HG02884 (cell line): ENCODE measurements around the gene GAK.

Source experiments
- ATAC-seq: cut with Tn5 transposase; IDR thresholded peaks from one replicate; pipeline ENCODE4 v1.9.1; 2021; ENCODE audit warnings: mild to moderate bottlenecking, moderate library complexity; ENCODE audit not compliant: unreplicated experiment

Gene GAK

GRCh38 chr4:855880-856224 lies 76.3 kb downstream of the GAK start:
- ATAC-seq = no peak

- no peak for ATAC-seq
These were observed 77.8 kb downstream of the GAK start for GRCh38 chr4:854356-854755.

GRCh38 chr4:853416-853781 lies 78.7 kb downstream of the GAK start:
- ATAC-seq = no peak

GRCh38 chr4:851701-852430 lies 80.2 kb downstream of the GAK start:
- ATAC-seq = no peak

- ATAC-seq = no peak
These were observed 81.7 kb downstream of the GAK start for GRCh38 chr4:850323-850945.

GRCh38 chr4:849478-850175 lies 82.5 kb downstream of the GAK start:
- ATAC-seq = no peak

GRCh38 chr4:848803-849477 lies 83.2 kb downstream of the GAK start:
- ATAC-seq = no peak

- no peak for ATAC-seq
These were observed 83.8 kb downstream of the GAK start for GRCh38 chr4:848307-848691.

GRCh38 chr4:845836-846251 lies 86.3 kb downstream of the GAK start:
- no peak for ATAC-seq

- no peak for ATAC-seq
These were observed 86.8 kb downstream of the GAK start for GRCh38 chr4:845233-845835.

- ATAC-seq = no peak
These were observed 87.3 kb downstream of the GAK start for GRCh38 chr4:844752-845232.

GRCh38 chr4:839675-840443 lies 92.3 kb downstream of the GAK start:
- no peak for ATAC-seq

GRCh38 chr4:837772-838171 lies 94.3 kb downstream of the GAK start:
- ATAC-seq = no peak

GRCh38 chr4:836750-837301 lies 95.3 kb downstream of the GAK start:
- no peak for ATAC-seq

- ATAC-seq = no peak
These were observed 96.1 kb downstream of the GAK start for GRCh38 chr4:836003-836511.

GRCh38 chr4:835148-836002 lies 96.7 kb downstream of the GAK start:
- ATAC-seq = no peak

GRCh38 chr4:834368-835147 lies 97.6 kb downstream of the GAK start:
- no peak for ATAC-seq

- no peak for ATAC-seq
These were observed 98.3 kb downstream of the GAK start for GRCh38 chr4:833731-834367.
